HK-2 (cell line): ENCODE results near the gene MYO5B.

ENCODE experiments used
- DNase-seq: peaks from one replicate; pipeline ENCODE4 v3.0.0-alpha.2; 2018; ENCODE audit not compliant: unreplicated experiment

Gene MYO5B

GRCh38 chr18:49855711-49856415 is 339.1 kb downstream of the MYO5B start:
- no peak for DNase-seq

GRCh38 chr18:49854681-49855080 is 340.3 kb downstream of the MYO5B start:
- DNase-seq: no peak

- no peak for DNase-seq
These were observed 341.5 kb downstream of the MYO5B start for GRCh38 chr18:49853436-49853835.

GRCh38 chr18:49853011-49853410 is 341.9 kb downstream of the MYO5B start:
- DNase-seq: no peak

GRCh38 chr18:49851624-49852023 is 343.3 kb downstream of the MYO5B start:
- DNase-seq: no peak

- DNase-seq: no peak
These were observed 344.3 kb downstream of the MYO5B start for GRCh38 chr18:49850636-49851035.

- DNase-seq: peak; percentile 85
These were observed 345.4 kb downstream of the MYO5B start for GRCh38 chr18:49849331-49850217.

- DNase-seq: no peak
These were observed 346.8 kb downstream of the MYO5B start for GRCh38 chr18:49848115-49848514.

- no peak for DNase-seq
These were observed 347.4 kb downstream of the MYO5B start for GRCh38 chr18:49847524-49847923.

- DNase-seq: no peak
These were observed 348.1 kb downstream of the MYO5B start for GRCh38 chr18:49846718-49847470.

GRCh38 chr18:49846361-49846662 is 348.6 kb downstream of the MYO5B start:
- DNase-seq: no peak

GRCh38 chr18:49845629-49846360 is 349.2 kb downstream of the MYO5B start:
- DNase-seq: no peak

- no peak for DNase-seq
These were observed 350.0 kb downstream of the MYO5B start for GRCh38 chr18:49844903-49845302.

- DNase-seq: no peak
These were observed 350.9 kb downstream of the MYO5B start for GRCh38 chr18:49843778-49844625.

- no peak for DNase-seq
These were observed 351.8 kb downstream of the MYO5B start for GRCh38 chr18:49843131-49843530.

- DNase-seq: no peak
These were observed 352.3 kb downstream of the MYO5B start for GRCh38 chr18:49842656-49843055.

GRCh38 chr18:49841236-49842217 is 353.4 kb downstream of the MYO5B start:
- DNase-seq: no peak

- DNase-seq: peak; percentile 27
These were observed 355.9 kb downstream of the MYO5B start for GRCh38 chr18:49839012-49839411.

GRCh38 chr18:49838381-49838780 is 356.6 kb downstream of the MYO5B start:
- DNase-seq: no peak

GRCh38 chr18:49837889-49838288 is 357.1 kb downstream of the MYO5B start:
- no peak for DNase-seq
